Inflammatory macrophage (primary cell): ENCODE results near the gene C1QL2.

Source experiments
- DNase-seq, 2 donors: peaks; one replicate each; pipeline ENCODE4 v3.0.0-alpha.2; 2020 to 2022

C1QL2 gene

GRCh38 chr2:119179202-119179601 is 20.7 kb upstream of the C1QL2 start:
- DNase-seq, result no peak

DNA sequence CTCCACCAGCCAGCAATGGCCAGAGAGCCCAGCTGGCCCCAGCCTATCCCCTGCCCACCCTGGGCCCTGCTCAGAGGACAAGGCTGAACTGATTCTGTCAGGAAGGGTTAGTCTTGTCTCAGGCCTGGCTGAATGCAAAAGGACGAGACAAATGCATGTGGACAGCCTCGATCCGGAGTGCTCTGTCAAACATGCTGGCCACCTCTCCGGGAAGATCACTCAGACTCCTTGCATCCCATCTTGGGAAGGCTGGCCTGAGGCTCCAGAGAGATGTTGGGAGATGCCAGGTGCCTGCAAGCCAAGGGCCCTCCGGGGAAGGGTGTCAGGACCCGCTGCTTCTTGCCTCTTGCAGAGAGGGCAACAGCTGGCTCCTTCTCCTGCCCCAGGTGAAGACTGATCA is 20.2 kb upstream of the C1QL2 start:
- no peak for DNase-seq

- no peak for DNase-seq
These were observed 19.3 kb upstream of the C1QL2 start for GRCh38 chr2:119177838-119178190.

DNA sequence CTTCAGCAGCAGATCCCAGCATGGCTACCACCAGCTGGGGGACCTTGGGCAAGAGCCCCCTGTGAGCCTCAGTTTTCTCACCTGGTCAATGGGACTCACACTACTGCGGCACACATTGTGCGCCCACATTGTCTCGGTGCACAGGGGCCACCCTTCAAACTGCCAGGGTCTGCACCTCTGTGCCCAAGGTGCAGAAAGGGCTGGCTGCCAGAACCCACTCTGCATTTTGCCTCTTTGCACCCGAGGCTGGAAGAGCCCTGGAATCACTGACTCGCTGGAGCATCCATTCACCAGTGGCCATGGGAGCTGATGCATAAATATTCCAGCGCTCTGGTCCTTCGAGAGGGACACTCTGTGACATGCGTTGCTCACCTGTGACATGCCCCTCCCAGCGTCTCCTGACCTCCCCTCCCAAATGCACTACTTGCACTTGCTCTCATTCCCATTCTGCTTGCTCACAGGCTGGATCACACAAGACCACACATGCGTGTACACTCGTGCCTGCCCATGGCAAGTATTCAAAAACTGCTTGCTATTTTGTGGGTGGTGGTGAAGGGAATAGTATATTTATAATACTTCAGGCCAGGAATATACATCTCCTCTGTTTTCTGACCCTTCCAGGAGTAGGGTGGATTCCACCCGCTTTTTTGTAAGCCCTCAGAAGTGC is 18.8 kb upstream of the C1QL2 start:
- DNase-seq, result no peak

DNA sequence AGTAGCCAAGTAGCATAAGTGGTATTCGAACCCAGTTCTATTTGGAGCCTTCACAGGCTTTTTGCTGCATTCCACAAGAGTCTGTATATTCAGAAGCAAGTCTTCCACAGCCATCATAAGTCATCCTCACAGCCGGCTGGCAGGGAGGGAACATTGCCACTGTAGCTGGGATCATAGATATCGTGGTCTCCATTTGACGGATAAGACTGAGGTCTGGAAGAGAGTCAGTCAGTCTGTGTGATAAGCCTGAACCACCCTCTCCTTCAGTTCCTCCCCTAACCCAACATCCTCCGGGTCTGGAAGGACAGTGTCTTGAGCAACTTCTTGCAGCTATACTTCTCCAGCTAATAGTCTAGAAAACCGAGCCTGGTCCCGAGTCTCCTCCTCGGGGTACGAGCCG is 17.0 kb upstream of the C1QL2 start:
- no peak for DNase-seq

GRCh38 chr2:119174993-119175347 is 16.4 kb upstream of the C1QL2 start:
- no peak for DNase-seq

DNA sequence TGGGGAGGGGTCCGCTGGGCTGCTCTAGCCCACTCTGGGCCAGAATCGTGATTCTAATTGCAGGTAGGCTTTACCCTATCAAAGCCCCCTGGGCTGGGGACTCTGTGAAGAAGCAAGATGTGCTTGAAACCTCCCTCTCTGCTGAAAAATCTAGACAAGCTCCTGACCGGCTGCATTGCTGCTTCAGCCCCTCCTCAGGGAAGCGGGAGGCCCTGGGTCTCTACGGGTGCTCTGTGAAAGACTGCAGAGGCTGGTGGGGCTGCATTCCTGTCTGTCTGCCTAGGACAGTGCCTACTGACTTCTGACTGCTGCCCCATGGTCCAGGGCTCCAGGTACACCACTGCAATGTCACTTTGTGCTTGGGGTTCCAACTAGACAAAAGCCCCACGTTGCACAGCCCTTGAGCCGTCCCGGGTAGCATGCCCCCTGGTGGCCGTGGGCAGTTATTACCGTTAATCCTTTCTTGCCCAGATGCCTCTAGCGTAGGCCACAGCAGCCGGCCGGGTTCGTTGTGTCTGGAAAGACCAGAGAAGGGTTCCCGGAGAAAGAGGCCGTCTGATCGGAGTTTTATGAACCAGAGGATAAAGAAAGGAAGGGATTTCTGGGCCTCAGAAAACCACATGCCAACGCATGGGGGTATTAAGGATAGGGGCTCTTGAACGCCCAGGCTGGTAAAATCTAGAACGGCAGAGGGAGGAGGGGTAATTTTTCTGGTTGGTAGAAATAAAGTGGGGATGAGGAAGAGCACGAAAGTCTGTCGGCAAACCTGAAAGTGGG is 15.9 kb upstream of the C1QL2 start:
- peak; percentile 55 to 60 for DNase-seq

DNA sequence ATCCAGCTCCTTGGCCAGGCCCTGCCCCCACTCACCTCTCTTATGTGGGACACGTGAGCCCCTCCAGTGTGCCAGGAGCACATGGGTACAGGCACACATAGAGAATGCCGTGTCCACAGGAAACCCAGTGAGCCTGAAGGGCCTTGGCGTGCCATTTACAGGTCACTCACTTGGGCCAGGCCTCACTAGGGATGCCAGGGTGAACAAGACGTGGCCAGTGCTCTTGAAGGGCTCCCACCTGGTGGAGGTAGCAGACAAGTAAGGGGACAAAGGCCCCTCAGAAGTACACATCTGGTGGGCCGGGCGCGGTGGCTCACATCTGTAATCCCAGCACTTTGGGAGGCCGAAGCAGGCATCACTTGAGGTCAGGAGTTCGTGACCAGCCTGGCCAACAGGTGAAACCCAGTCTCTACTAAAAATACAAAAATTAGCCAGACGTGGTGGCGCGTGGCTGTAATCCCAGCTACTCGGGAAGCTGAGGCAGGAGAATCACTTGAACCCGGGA is 15.1 kb upstream of the C1QL2 start:
- DNase-seq, result no peak

DNA sequence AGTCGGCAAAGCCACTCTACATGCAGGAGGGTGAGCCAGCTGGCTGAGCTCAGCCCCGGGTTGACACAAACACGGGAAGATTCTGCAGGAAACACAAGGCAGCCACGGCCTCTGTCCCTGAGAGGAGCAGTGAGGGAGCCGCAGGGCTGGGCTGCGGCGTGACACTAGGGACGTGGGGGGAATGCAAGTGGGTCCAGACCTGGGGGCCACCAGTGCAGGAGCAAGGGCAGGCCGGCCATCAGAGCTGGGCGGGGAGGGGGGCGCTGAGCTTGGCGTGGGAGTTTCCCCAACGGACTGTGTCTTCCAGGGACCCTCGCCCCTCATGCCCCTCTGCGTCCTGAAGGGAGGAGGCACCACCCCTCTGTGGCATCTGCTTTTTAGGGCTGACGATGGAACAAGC is 12.0 kb upstream of the C1QL2 start:
- no peak for DNase-seq

- no peak for DNase-seq
These were observed 11.2 kb upstream of the C1QL2 start for GRCh38 chr2:119169717-119170116.

- peak; percentile 52 to 61 for DNase-seq
These were observed 1.9 kb upstream of the C1QL2 start for GRCh38 chr2:119160361-119160990.

DNA sequence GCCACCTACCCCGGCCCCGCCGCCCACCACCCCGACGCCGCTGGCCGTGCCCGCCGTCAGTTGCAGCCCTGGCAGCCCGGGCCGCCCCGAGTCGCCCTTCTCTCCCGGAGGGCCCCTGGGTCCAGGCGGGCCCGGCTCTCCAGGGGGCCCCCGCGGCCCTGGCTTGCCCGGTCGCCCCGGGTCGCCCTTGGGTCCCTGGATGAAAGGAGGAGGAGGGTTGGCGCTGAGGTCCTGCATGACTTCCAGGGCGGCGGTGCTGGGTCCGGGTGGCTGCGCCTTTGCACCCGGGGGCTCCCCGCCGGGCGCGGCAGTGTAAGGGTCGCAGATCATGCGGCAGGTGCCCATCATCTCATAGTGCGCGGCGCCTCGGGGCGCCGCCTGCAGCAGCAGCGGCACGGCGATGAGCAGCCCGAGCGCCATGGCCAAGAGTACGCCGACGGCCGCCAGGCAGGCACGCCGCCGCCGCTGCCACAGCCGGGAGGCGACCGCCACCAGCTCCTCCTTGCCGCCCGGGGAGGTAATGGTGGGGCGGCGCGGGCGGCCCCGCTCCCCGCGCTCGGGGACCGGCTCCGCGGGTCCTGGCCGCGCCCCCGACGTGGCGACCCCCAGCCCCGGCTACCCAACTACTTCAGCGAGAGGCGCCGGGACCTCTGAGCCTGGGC is 570 bp downstream of the C1QL2 start:
- no peak for DNase-seq

DNA sequence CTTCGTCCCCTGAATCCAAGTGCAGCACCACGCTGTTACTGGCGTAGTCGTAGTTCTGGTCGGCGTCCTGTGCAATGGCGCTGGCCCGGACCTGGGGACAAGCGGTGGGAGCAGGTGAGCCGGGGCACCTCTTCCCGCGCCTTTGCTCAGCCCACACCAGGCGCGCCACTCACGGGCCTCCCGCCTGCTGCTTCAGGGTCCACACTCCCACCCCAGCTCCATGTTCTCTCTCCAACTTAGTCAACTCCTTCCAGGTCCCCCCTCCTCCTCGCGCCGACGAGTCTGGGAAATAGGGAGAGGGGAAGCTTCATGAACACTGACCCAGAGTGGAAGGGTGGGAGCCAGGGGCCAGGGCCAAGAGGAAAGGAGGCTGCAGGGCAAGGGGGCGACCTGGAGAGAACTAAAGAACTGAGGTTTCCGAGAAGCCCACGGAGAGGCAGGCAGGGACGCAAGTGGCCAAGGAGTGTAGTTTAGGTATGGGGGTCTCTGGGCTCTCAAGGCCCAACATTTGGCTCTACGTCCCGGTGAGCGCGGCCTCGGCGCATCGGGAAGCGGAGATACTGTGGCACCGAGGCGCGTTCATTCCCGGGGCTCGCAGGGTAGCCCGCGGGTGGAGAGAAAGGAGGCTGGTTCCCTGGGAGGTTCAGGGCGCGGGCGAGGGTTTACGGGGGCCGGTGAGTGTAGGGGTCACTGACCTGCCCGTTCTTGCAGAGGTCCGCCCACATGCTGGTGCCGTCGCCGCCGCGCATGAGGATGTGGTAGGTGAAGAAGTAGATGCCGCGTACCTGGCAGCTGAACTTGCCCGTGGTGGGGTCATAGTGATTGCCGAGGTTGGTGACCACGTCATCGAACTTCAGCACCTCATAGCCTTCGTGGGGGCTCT is 1.4 kb downstream of the C1QL2 start:
- DNase-seq, result no peak

DNA sequence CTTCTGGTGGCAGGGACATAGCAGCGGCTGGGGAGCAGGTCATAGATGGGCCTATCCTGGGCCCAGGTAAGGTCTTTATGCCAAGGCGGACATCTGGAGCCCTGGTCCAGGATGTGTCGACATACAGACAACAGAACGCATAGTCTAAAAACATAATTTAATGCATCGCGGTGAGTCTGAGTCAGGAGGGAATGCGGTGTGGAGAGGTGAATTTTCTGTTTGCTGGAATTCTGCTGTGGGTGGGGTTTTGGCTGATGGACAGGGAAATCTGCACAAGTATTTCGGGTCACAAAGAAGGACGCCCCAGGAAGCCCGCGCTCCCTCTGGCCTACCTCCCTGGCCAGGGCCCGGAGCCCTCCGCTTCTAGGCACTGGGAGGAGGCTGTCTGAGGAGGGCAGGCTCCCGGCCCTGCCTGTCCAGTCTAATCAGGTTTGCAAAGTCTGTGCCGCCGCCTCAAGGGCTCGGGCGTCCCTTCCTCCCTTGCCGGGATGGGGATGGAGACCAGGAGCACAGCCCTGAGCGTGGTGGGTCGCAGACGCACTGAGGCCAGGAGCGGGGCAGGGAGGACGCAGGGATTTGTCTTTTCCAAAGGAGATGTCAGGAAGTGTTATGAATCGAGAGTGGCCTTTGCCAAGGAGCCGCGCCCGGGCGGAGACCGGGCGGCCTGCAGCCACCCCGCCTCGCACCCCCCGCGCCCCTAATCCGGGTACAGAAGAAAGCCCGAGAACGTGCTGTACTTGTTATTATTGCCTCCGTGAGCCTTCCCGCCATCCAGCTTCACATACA is 2.3 kb downstream of the C1QL2 start:
- no peak for DNase-seq

GRCh38 chr2:119155633-119156032 is 2.9 kb downstream of the C1QL2 start:
- DNase-seq, result peak; percentile 67 to 83

DNA sequence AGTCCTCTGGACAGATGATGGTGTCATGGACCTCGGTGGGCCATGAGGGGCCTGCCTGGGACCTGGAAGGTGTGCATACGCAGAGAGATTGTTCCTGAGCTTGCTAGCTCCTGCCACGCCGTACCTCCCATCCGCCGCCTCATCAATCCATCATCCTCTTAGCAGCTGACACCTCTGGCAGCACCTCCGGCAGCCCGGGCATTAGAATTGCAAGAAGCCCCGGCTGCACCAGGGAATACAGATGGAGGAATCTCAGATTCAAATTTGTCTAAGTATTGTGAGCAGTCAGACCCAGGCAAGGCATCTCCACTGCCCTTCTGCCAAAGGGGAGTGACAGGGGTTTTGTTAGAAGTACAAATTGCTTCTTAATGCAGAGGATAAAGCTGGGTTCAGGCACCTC is 4.5 kb downstream of the C1QL2 start:
- no peak for DNase-seq

DNA sequence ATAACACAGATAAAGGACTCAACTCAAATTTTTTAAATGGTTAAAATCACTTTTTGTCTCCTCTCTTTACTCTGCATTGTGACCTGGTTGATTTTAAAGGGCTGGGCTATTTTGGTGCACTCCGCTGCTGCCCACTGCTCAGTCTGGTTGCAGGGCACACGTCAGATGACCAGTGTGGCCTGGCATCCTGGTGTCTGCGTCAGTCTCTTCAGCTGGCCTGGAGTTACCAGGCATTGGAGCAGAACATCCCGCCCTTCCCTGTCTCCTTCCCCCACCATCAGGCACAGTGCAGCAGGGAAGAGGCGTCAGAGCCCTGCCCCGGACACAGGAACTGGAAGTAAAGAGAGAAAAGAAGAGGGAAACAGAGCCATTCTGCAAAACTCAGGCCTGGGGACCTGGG is 8.9 kb downstream of the C1QL2 start:
- no peak for DNase-seq

- DNase-seq, result no peak
These were observed 10.5 kb downstream of the C1QL2 start for GRCh38 chr2:119147776-119148715.

GRCh38 chr2:119144806-119145205 is 13.7 kb downstream of the C1QL2 start:
- no peak for DNase-seq

DNA sequence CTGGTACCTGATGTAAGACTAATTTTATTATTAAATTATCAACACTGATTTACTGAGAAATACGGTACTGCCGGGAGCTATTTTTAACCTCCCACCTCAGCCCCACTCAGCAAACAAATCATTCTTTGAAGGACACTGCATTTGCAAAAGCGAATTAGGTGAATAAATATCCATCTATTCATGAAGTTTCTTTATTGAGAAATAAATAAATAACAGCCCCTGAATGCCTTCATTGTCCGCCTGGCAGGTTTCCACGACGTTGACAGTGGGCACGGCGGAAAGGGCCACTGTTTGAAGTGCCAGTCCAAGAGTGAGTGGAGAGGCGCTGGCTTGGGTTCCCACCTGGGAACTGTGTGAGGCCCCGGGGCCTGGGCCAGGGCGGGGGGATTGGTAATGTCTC is 15.7 kb downstream of the C1QL2 start:
- DNase-seq, result no peak
